OCI-LY1 (cell line): ENCODE measurements around the gene SMOC2.

Experiments
- EZH2 ChIP-seq: fragments of 200-600 bp; sonication (generic), shearing (Covaris generic); IDR thresholded peaks from 2 replicates; pipeline ENCODE4 v1.8.0; 2017; ENCODE audit warnings: borderline replicate concordance, mixed run types, mild to moderate bottlenecking, antibody characterized with exemption, low read length, moderate library complexity, mixed read lengths
- TF ChIP-seq, protein P1 (sequence below): fragments of 200-600 bp; sonication (generic), shearing (Covaris generic); IDR thresholded peaks from 2 replicates; pipeline ENCODE4 v1.5.1; 2017; ENCODE audit warnings: mild to moderate bottlenecking, antibody characterized with exemption, low read length, moderate library complexity, mixed read lengths

DNA sequence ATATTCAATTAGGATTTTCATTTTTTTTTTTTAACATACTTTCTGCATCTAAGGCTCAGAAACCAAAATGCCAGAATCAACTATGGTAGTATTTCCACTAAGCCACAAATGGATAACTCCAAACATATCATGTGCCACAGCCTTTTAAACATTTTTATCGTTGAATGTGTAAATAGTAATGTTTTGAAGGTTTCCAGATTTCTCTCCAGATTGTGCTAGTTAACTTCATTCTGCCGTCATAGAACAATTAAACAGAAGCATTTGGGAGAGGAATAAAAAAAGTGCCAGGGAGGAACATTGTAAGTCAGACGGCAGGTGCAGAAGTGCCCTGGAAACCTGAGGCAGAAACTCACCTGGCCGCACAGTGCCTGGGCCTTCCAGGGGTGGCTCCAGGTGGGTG lies 23.6 kb downstream of the SMOC2 start:
- TF ChIP-seq, protein P1, sequence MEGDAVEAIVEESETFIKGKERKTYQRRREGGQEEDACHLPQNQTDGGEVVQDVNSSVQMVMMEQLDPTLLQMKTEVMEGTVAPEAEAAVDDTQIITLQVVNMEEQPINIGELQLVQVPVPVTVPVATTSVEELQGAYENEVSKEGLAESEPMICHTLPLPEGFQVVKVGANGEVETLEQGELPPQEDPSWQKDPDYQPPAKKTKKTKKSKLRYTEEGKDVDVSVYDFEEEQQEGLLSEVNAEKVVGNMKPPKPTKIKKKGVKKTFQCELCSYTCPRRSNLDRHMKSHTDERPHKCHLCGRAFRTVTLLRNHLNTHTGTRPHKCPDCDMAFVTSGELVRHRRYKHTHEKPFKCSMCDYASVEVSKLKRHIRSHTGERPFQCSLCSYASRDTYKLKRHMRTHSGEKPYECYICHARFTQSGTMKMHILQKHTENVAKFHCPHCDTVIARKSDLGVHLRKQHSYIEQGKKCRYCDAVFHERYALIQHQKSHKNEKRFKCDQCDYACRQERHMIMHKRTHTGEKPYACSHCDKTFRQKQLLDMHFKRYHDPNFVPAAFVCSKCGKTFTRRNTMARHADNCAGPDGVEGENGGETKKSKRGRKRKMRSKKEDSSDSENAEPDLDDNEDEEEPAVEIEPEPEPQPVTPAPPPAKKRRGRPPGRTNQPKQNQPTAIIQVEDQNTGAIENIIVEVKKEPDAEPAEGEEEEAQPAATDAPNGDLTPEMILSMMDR, result no peak
- no peak for TF ChIP-seq EZH2
